Left ventricle myocardium superior (tissue), 1 donor: ENCODE data around the gene WTIP. TPM values are rescaled to one million over a fixed set of nuclear protein-coding genes. Genes with fewer than 3 reads are reported as not detected.

Experiments
- ATAC-seq: fragments of 200-7000 bp; cut with Tn5 transposase; one replicate; pipeline ENCODE4 v1.9.1; 2020; ENCODE audit warnings: mild to moderate bottlenecking, moderate library complexity
- DNase-seq: peaks from one replicate; pipeline ENCODE4 v3.0.0-alpha.2; 2020
- intact Hi-C: fragments of 100-400 bp; cut with micrococcal nuclease; formaldehyde crosslinking; loops from one replicate; pipeline ENCODE4 v1.11.0; 2022
- total RNA-seq: library from RNA; stranded (reverse); fragmentation: NEBNext Ultra II Directional; extraction: Animal tissue kit (Norgen Biotek cat#: 25700); gene quantifications from one replicate; pipeline ENCODE4 v1.2.1, GENCODE V29; 2021
- donor health status: DM: no; HTN: yes; CAD: no; lungs with severe emphysema.

WTIP gene
- total RNA-seq, 1 donor from 2014 or later: 26.2 TPM

DNA sequence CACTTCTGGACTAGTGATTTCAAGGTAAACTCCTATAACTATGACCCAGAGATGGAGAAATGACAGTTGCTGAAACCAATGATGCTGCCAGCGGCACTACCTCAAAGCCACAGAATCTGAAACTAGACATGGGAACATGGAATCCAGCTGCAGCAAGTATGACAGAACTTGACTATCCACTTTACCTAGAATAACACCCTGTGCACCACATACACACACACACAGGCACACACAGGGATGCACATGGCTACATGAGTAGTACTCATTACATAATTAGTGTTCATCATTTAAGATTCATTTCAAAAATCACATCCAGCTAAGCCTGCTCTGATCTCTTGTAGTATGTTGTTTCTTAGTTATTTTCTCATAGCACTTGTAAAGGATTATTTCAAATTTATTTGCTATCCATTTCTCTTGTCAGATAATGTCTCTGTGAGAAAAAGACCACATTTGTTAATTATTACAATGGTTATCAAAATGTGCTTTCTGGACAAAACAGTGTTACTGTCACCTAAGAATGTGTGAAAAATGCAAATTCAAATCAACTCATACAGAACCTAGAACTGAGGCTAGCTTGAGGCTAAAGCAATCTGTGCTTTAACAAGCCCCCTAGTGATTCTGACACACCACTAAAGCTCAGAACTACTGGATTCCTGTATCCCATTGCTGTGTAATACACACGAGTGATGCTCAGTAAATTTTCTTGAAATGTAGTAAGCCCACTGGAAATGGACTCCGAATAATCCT lies 59.4 kb downstream of the WTIP start:
- DNase-seq: no peak
- intact Hi-C loops: no loop called here
- ATAC-seq: no peak

GRCh38 chr19:34549833-34550232 lies 68.3 kb downstream of the WTIP start:
- intact Hi-C loops: no loop called here
- DNase-seq: no peak
- no peak for ATAC-seq

- intact Hi-C loops: no loop called here
- no peak for ATAC-seq
- DNase-seq: no peak
These were observed 73.9 kb downstream of the WTIP start for GRCh38 chr19:34555447-34555846.

GRCh38 chr19:34556488-34556887 lies 74.9 kb downstream of the WTIP start:
- intact Hi-C loops: no loop called here
- ATAC-seq (peak; percentile 73), DNase-seq (peak; percentile 55)

DNA sequence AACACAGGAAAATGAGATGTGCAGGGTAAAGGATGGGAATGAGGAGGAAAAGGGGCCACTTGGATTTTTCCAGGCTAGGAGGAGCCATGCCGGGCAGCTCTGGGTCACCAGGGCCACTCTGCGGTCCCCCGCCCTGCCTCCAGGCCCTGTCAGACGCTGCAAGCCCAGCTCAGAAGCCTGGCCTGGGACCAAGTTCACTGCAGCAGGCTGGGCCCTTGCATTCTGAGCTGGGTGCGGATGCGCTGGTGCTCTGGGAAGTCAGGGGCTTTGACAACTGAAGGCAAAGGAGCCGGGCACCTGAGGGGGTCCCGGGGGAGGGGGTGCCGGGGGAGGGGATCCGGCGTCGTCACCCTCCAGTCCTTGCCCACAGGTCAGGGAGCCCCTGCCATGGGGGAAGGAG lies 77.5 kb downstream of the WTIP start:
- no peak for ATAC-seq
- intact Hi-C loops: no loop called here

DNA sequence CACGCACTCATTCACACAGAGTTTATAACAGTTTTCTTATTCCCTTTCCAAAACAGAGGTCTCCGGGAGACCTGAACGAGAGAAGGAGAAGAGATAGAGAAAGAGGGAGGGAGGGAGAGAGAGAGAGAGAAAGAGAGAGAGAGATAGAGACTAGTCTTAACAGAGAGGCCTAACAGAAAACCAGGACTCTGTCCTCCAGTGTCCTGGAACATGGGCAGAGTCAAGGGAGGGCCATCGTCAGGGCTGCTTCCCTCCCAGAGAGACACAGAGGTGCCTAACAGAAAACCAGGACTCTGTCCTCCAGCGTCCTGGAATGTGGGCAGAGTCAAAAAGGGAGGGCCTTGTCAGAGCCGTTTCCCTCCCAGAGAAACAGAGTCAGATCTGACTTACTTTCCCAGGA lies 78.7 kb downstream of the WTIP start:
- intact Hi-C loops: no loop called here
- no peak for ATAC-seq

More for the DNA sequence above, 77.5 kb downstream of the WTIP start:
- no peak for DNase-seq

More for the DNA sequence above, 78.7 kb downstream of the WTIP start:
- DNase-seq: no peak

Other genes starting within 250 kb of the WTIP start
- gene GARRE1, start 227.2 kb upstream of the WTIP start, total RNA-seq: 19.8 TPM
- gene GPI, start 116.6 kb upstream of the WTIP start, total RNA-seq: 553 TPM
- gene PDCD2L, start 77.4 kb upstream of the WTIP start, total RNA-seq: 8.9 TPM
- 51.1 TPM for gene UBA2, start 53.4 kb upstream of the WTIP start, total RNA-seq
- 0.89 TPM for gene SCGB2B2, start 195.4 kb downstream of the WTIP start, total RNA-seq
- gene ZNF302, start 195.9 kb downstream of the WTIP start, total RNA-seq: 40.2 TPM